ENCODE measurements around the gene PCID2. TPM values are rescaled to one million over a fixed set of nuclear protein-coding genes. Genes with fewer than 3 reads are reported as not detected.

The PCID2 gene
- total RNA-seq, 2 experiments from 2014 or later, result 65.5 to 69.8 TPM

GRCh38 chr13:113153810-113154748 is 54.4 kb downstream of the PCID2 start:
- peaks cover 22% of the 10 kb centered on the region for H3K4me1 Mint-ChIP-seq

GRCh38 chr13:113152984-113153809 is 55.3 kb downstream of the PCID2 start:
- Mint-ChIP-seq H3K27ac (peak overlapping the region; percentile 71), H3K4me3 (peak overlapping the region; percentile 62), H3K9me3 (peaks cover 20% of the 10 kb centered on the region), H3K4me1 (peaks cover 22% of the 10 kb centered on the region), H3K36me3 (ENCODE audit: low read depth) (peaks cover 12% of the 10 kb centered on the region), H3K27me3 (peaks cover 23% of the 10 kb centered on the region)
- ChIA-PET POLR2A (no interaction called here), CTCF (no interaction called here)
- no peak for DNase-seq

More at GRCh38 chr13:113153810-113154748, 54.4 kb downstream of the PCID2 start:
- H3K9me3 Mint-ChIP-seq, result peaks cover 20% of the 10 kb centered on the region
- peaks cover 12% of the 10 kb centered on the region for H3K36me3 Mint-ChIP-seq (ENCODE audit: low read depth)
- H3K27me3 Mint-ChIP-seq, result peaks cover 23% of the 10 kb centered on the region
- ChIA-PET CTCF (no interaction called here), POLR2A (no interaction called here)
- DNase-seq, result peak; percentile 69
- H3K27ac Mint-ChIP-seq, result no peak overlapping the region
- peak overlapping the region; percentile 62 for H3K4me3 Mint-ChIP-seq

- Mint-ChIP-seq H3K27me3 (peaks cover 23% of the 10 kb centered on the region), H3K27ac (peak overlapping the region; percentile 71), H3K4me1 (peaks cover 22% of the 10 kb centered on the region), H3K36me3 (ENCODE audit: low read depth) (peaks cover 12% of the 10 kb centered on the region), H3K4me3 (peak overlapping the region; percentile 61), H3K9me3 (peaks cover 20% of the 10 kb centered on the region)
- ChIA-PET POLR2A (no interaction called here), CTCF (no interaction called here)
- DNase-seq, result no peak
Measured at GRCh38 chr13:113152691-113152983, 55.8 kb downstream of the PCID2 start.

GRCh38 chr13:113151745-113152690 is 56.5 kb downstream of the PCID2 start:
- peaks cover 22% of the 10 kb centered on the region for H3K4me1 Mint-ChIP-seq
- POLR2A ChIA-PET, result no interaction called here

GRCh38 chr13:113150550-113151365 is 57.7 kb downstream of the PCID2 start:
- Mint-ChIP-seq H3K27ac (no peak overlapping the region), H3K4me1 (peaks cover 22% of the 10 kb centered on the region), H3K9me3 (peaks cover 12% of the 10 kb centered on the region), H3K27me3 (peaks cover 15% of the 10 kb centered on the region), H3K4me3 (no peak overlapping the region), H3K36me3 (ENCODE audit: low read depth) (peaks cover 10% of the 10 kb centered on the region)
- no peak for DNase-seq
- ChIA-PET CTCF (no interaction called here), POLR2A (no interaction called here)

More at GRCh38 chr13:113151745-113152690, 56.5 kb downstream of the PCID2 start:
- DNase-seq, result no peak
- Mint-ChIP-seq H3K4me3 (peak overlapping the region; percentile 61), H3K27ac (peak overlapping the region; percentile 71), H3K36me3 (ENCODE audit: low read depth) (peaks cover 12% of the 10 kb centered on the region), H3K27me3 (peaks cover 17% of the 10 kb centered on the region), H3K9me3 (peaks cover 17% of the 10 kb centered on the region)
- CTCF ChIA-PET, result no interaction called here

- H3K27ac Mint-ChIP-seq, result no peak overlapping the region
- DNase-seq, result no peak
- H3K4me3 Mint-ChIP-seq, result no peak overlapping the region
- H3K4me1 Mint-ChIP-seq, result peaks cover 21% of the 10 kb centered on the region
- peaks cover 13% of the 10 kb centered on the region for H3K27me3 Mint-ChIP-seq
- POLR2A ChIA-PET, result no interaction called here
- H3K36me3 Mint-ChIP-seq (ENCODE audit: low read depth), result peaks cover 5% of the 10 kb centered on the region
- CTCF ChIA-PET, result no interaction called here
- H3K9me3 Mint-ChIP-seq, result peaks cover 3% of the 10 kb centered on the region
Measured at GRCh38 chr13:113149711-113150549, 58.5 kb downstream of the PCID2 start.

- Mint-ChIP-seq H3K9me3 (peaks cover 2% of the 10 kb centered on the region), H3K36me3 (ENCODE audit: low read depth) (peaks cover 5% of the 10 kb centered on the region), H3K27ac (no peak overlapping the region), H3K4me1 (peaks cover 18% of the 10 kb centered on the region), H3K4me3 (no peak overlapping the region), H3K27me3 (peaks cover 12% of the 10 kb centered on the region)
- POLR2A ChIA-PET, result no interaction called here
- DNase-seq, result no peak
- CTCF ChIA-PET, result no interaction called here
Measured at GRCh38 chr13:113148940-113149503, 59.4 kb downstream of the PCID2 start.

GRCh38 chr13:113148407-113148806 is 60.1 kb downstream of the PCID2 start:
- DNase-seq, result no peak
- ChIA-PET POLR2A (no interaction called here), CTCF (no interaction called here)
- Mint-ChIP-seq H3K4me1 (peaks cover 14% of the 10 kb centered on the region), H3K9me3 (peaks cover 2% of the 10 kb centered on the region), H3K36me3 (ENCODE audit: low read depth) (peaks cover 5% of the 10 kb centered on the region), H3K27me3 (peaks cover 12% of the 10 kb centered on the region), H3K27ac (no peak overlapping the region), H3K4me3 (no peak overlapping the region)

- Mint-ChIP-seq H3K4me1 (peaks cover 4% of the 10 kb centered on the region), H3K27me3 (peaks cover 4% of the 10 kb centered on the region), H3K36me3 (ENCODE audit: low read depth) (no peaks in the 10 kb centered on the region), H3K27ac (no peak overlapping the region), H3K4me3 (no peak overlapping the region), H3K9me3 (peaks cover 2% of the 10 kb centered on the region)
- CTCF ChIA-PET, result interaction anchor here (0.6 kb wide), 1 partner anchor 362 kb away, joined by 4 read pairs; no protein-coding TSS in a partner anchor
- POLR2A ChIA-PET, result no interaction called here
- no peak for DNase-seq
Measured at GRCh38 chr13:113147206-113147605, 61.3 kb downstream of the PCID2 start.

GRCh38 chr13:113146750-113147149 is 61.7 kb downstream of the PCID2 start:
- ChIA-PET CTCF (no interaction called here), POLR2A (no interaction called here)
- Mint-ChIP-seq H3K9me3 (peaks cover 2% of the 10 kb centered on the region), H3K4me3 (no peak overlapping the region), H3K4me1 (peaks cover 2% of the 10 kb centered on the region), H3K27ac (no peak overlapping the region), H3K36me3 (ENCODE audit: low read depth) (no peaks in the 10 kb centered on the region), H3K27me3 (peaks cover 3% of the 10 kb centered on the region)
- no peak for DNase-seq

Data from activated CD4-positive, alpha-beta T cell treated with anti-CD3 and anti-CD28 coated beads, Interleukin-2, amount 10 ng/mL, durations not matched to agents 7 days and 5 days (primary cell).